HS-27A (cell line): ENCODE results near the gene SHANK1.
"Not testable (repeated sequence)": the region's sequence is repeated elsewhere in the genome, so short reads cannot be mapped to it uniquely, and the experiment has no call there.

Source experiments
- DNase-seq: peaks from one replicate; pipeline ENCODE4 v3.0.0-alpha.2; 2012; ENCODE audit warnings: low read depth, missing footprints

The SHANK1 gene

DNA sequence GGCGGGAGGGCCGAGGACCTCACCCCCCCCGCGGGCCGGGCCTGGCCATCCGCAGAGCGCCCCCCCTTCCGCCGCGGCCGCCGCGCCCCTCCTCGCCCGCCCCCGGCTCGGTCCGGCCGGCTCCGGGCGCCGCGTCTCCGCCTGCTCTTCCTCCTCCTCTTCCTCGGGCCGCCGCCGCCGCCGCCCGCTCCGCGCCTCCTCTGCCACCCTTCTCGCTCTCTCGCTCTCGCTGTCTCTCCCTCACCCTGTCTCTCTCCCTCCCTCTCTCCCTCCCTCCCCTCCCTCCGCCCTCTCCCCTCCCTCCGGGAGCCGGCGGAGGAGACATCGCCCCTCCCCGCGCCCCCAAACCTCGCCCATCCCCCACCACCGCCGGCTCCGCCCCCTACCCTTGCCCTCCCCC, at the start of gene SHANK1:
TSS of gene SHANK1 (minus strand) at position 237 of the 400 bp plus-strand sequence. CDS start 2,883 bp downstream, outside the sequence.
- DNase-seq: no peak

DNA sequence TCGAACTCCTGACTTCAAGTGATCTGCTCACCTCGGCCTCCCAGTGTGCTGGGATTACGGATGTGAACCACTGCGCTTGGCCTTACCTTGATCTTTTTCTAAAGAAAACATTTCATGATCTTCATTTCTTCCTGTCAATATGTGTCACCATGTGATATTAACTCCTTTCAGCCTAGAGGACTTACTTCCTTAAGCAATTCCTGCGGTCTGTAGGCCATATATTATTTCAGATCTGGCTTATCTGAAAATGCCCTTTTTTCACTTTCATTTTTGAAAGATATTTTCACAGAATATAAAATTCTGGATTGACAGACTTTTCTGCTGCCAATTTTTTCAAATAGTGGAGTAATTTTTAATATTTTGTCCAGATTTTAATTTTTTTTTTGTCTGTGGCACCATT, 48.7 kb upstream of the SHANK1 start:
- no peak for DNase-seq

DNA sequence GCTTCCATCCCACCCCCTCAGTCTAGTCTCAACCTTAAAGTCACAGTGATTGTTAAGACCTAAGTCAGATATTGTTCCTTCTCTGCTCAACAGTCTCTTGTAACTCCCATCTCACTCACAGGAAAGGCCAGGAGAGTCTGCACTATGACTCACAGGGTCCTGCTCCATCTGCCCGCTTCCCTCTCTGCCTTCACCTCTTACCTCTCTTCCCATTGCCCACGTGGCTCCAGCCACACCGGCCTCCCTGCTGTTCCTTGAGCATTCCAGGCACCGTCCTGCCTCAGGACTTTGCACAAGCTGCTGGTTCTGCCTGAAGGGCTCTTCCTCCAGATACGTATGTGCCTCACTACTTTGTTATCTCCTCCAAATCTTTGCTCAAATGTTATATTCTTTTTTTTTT, 47.7 kb upstream of the SHANK1 start:
- DNase-seq: not testable (repeated sequence)

DNA sequence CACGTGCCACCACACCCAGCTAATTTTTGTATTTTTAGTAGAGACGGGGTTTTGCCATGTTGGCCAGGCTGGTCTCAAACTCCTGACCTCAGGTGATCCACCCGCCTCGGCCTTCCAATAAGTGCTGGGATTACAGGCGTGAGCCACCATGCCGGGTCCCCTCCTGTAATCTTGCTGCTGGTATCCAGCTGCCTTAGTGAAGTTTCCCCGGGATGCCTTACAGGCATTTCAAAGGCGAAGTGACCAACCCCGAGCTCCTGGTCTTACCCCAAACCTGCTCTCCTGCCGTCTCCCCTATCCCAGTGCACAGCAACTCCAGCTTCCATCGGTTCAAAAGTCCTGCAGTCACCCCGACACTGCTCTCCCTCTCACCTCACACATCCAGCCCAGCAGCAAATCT, 47.1 kb upstream of the SHANK1 start:
- not testable (repeated sequence) for DNase-seq

DNA sequence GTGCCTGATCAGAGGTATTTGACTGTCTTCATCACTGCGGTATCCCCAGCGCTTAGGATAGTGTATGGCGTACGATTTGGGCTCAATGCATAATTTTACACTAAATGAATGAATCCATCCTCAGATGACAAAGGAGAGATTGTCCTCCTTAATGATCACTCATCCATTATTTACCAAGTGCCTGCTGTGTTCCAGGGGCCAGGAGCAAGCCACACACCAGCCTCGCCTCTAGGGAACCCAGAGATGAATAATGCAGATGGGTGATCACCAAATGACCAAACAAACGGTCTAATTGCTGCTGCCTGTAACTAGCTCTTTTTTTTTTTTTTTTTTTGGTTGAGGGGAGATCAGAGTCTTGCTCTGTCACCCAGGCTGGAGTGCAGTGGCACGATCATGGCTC, 44.8 kb upstream of the SHANK1 start:
- DNase-seq: no peak

DNA sequence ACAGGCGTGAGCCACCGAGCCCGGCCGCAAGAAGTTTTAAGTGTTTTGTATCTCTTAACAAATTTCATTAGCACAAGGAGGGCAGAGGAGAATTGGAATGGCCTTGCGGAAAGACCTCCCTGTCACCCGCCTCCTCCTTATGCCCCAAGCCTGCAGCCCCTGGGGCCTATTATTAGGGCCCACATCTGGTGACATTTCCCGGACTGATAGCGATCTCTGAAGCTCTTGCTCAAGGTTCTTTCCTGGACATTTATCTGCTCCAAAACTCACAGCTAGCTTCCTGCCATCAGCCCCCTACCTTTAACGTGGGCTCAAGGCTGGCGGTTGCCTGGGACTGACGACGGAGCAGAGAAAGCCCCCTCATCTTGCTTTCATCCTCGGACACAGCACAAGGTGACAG, 43.9 kb upstream of the SHANK1 start:
- DNase-seq: not testable (repeated sequence)

DNA sequence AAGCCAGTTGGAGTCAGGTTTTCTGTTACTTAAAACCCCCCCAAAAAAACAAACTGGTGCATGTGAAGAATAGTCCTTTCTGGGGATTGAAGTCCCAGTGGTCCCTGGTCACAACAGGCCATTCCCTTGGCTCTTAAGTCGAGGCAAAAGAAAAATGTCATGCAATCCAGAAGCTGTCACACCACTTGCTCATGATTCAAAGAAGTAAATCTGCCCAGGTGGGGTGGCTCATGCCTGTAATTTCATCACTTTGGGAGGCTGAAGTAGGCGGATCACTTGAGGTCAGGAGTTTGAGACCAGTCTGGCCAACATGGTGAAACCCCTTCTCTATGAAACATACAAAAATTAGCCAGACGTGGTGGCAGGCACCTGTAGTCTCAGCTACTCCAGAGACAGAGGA, 41.9 kb upstream of the SHANK1 start:
- not testable (repeated sequence) for DNase-seq

DNA sequence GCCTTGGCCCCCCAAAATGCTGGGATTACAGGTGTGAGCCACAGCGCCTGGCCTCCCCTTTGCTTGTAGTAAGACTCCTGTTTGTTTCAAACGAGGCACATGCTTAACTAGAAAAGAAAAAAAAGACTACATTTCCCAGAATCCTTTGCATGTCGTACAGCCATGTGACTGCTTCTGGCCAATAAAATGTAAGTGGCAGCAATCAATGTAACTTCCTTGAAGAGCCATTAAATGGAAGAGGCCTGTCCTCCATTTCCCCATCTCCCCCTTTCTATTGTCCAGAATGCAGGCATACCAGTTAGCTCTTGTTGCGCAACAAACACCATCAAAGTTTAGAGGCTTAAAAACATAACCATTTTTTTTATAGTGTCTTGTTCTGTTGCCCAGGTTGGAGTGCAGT, 40.3 kb upstream of the SHANK1 start:
- DNase-seq: no peak

DNA sequence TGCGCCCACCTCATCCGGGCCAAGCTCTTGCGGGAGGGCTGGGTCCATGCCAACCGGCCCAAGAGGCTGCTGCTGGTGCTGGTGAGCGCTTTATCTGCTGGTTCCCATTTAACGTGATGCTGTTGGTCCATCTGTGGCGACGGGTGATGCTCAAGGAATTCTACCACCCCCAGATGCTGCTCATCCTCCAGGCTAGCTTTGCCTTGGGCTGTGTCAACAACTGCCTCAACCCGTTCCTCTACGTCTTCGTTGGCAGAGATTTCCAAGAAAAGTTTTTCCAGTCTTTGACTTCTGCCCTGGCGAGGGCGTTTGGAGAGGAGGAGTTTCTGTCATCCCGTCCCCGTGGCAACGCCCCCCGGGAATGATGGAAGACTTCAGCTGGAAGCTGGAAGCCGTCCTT, 39.5 kb upstream of the SHANK1 start:
- not testable (repeated sequence) for DNase-seq

DNA sequence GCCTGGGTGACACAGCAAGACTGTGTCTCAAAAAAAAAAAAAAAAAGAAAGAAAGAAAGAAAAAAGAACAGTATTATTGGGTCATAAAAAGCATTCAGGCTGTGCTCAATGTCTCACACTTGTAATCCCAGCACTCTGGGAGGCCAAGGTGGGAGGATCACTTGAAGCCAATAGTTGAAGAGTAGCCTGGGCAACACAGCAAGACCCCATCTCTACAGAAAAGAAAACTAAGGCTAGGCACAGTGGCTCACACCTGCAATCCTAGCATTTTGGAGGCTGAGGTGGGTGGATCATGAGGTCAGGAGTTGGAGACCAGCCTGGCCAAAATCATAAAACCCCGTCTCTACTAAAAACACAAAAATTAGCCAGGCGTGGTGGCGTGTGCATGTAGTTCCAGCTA, 38.0 kb upstream of the SHANK1 start:
- DNase-seq: not testable (repeated sequence)

DNA sequence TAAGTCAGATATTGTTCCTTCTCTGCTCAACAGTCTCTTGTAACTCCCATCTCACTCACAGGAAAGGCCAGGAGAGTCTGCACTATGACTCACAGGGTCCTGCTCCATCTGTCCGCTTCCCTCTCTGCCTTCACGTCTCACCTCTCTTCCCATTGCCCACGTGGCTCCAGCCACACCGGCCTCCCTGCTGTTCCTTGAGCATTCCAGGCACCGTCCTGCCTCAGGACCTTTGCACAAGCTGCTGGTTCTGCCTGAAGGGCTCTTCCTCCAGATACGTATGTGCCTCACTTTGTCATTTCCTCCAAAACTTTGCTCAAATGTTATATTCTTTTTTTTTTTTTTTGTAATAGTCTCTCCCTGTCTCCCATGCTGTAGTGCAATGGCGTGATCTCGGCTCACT, 36.6 kb upstream of the SHANK1 start:
- not testable (repeated sequence) for DNase-seq

DNA sequence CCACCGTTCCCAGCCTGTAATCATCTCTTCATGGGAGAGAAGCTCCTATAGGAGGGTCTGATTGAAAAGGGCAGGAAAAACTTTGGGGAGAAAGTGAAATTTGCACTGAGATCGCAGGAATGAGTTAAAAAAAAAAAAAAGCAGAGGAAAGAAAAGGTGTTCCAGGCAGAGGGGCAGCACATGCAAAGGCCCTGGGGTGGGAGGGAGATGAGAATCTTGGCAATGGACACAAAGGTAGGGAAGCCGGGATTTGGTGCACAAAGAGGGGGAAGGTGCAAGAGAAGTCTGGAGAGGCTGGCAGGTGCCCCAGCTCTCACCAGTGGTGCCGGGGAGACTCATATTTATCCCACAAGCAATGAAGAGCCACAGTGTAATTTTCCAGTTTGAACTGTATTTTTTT, 34.3 kb upstream of the SHANK1 start:
- no peak for DNase-seq

DNA sequence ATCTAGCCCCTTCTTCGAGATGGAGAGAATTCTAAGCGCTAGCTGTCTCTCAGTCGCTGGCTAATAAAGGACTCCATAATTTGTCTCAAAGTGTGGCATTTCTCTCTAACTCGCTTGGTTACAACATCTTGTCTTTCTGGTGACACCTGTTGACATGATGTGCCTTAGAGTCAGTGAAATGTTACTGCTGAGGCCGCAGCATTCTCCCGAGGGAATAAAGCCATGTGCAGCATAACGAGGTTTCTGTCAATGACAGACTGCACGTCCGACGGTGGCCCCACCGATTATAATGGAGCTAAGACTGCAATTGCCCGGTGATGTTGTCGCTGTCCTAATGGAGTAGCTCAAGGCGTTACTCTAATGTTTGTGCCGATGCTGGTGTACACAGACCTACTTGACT, 30.4 kb upstream of the SHANK1 start:
- DNase-seq: no peak

DNA sequence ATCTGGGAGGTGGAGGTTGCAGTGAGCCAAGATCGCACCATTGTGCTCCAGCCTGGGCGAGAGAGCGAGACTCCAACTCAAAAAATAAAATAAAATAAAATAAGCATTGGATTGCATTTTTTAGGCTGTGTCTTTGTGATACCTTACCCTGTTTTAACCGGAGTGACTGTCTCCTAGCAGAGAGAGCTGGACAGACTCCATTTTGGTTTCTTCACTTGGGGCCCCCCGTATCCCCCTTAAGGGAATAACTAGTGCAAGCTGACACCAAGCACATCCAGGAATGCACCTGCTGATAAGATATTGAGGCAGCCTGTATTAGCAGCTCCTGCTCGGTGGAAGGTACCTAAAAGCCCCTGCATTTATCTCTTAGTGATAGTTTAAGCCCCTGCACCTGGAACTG, 29.9 kb upstream of the SHANK1 start:
- DNase-seq: no peak

DNA sequence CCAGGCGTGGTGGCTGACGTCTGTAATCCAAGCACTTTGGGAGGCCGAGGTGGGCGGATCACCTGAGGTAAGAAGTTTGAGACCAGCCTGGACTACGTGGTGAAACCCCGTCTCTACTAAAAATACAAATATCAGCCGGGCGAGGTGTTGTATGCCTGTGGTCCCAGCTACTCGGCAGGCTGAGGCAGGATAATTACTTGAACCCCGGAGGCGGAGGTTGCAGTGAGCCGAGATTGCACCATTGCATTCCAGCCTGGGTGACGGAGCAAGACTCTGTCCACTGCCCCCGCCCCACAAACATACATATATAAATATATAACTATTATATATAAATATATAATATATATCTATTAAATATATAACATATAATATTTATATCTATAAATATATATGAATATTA, 27.5 kb upstream of the SHANK1 start:
- not testable (repeated sequence) for DNase-seq

DNA sequence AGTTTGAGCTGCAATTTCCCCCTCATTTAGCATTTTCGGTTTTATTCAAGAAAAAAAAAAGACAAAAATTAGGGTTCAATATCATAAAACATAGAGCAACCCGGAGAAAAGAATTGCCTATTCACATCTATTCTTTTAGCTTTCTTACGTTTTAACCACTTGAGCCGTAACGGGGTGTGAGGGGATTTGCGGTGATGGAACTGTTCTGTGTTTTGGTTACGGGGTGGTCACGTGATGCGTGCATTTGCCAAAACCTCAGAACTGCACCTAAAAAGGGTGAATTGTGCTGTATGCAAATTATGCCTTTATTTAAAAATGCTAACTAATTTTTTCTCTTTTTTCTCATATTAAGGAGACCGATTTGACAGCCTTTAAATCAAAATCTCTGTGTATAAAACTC, 25.6 kb upstream of the SHANK1 start:
- DNase-seq: no peak

DNA sequence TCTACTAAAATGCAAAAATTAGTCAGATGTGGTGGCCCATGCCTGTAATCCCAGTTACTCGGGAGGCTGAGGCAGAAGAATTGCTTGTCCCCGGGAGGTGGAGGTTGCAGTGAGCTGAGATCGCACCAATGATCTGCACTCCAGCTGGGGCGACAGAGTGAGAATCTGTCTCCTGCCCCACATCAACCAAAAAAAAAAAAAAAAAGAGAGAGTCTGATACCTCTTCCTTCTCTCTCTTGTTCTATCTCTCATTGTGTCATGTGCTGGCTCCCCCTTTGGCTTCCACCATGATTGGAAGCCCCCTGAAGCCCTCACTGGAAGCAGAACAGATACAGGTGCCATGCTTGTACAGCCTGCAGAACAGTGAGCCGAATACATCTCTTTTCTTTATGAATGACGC, 23.9 kb upstream of the SHANK1 start:
- no peak for DNase-seq

DNA sequence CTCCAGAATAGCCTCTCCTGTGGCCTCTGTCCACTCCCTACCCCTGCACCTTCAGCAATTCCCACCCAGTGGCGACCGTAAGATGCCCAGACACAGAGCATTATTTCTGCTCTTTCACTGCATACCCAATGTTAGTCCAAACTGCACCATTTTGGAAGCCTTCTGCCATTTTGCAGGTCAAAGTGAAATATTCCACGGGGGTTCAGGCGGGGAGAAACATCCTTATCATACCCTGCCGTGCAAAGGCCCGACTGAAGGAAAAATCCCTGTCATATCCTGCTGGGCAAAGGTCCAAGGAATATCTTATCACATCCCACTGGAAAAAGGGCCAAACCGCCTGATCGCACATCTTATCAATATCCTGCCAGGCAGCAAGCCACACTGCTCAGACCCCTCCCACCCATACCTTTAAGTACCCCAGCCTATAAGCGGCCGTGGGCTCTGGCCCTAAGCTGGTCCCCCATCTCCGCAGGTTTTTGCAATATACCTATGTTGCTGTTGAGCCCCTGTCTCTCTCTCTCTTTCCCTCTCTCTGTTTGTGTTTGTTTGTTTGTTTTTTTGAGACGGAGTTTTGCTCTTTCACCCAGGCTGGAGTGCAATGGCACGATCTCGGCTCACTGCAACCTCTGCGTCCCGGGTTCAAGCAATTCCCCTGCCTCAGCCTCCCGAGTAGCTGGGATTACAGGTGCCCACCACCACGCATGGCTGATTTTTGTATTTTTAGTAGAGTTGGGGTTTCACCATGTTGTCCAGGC, 21.8 kb upstream of the SHANK1 start:
- no peak for DNase-seq

DNA sequence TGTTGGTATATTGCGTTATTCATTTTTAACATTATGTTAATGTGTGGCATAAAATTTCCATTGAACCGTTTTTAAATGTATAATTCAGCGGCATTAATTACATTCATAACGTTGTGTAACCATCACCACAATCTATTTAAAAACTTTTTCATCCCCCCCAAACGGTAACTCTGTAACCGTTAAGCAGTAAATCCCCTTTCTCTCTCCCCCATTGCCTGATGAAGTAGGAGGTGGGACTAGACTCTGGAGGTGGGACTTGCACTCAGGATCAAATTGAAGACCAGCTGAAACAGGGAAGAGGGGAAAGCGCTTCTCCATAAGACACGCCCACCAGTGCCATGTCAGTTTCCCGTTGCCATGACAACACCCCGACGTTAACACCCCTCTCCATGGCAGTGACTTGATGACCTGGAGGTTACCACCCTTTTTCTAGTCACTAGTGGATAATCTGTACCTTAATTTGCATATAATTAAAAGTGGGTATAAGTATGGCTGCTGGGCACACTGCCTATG, 20.4 kb upstream of the SHANK1 start:
- DNase-seq: no peak

DNA sequence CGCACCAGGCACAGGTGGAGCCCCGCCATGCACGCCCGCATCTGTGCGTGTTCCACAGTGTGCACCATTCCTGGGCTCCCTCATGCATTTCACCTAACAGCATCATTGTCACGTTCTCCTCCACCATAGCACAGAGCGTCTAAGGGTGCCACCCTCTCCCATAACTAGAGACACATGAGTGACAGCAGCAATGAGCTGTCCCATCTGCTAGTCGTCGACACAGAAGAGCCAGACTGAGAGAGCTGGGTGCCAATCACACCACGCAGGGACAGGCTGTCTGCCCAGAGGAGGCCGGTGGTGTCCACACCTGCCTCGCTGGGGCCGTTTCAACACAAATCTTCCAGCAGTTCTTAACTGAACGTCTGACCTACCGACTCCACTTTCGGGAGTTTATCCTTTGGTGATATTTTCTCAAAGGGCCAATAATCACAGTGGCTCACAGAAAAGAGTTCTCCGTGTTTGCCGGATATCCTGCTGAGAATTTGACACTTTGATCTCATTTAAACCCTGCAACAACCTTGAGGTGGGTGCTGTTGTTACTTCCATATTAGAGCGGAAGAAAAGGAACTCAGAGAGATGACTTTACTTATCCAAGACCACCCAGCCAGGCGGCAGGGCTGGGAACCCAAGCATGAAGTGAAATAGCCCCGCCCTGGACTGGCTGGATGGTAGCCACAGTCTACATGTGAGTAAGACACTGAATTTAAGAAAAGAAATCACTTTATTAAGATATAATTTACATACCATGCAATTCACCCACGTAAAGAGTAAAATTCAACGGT, 19.7 kb upstream of the SHANK1 start:
- DNase-seq: no peak

DNA sequence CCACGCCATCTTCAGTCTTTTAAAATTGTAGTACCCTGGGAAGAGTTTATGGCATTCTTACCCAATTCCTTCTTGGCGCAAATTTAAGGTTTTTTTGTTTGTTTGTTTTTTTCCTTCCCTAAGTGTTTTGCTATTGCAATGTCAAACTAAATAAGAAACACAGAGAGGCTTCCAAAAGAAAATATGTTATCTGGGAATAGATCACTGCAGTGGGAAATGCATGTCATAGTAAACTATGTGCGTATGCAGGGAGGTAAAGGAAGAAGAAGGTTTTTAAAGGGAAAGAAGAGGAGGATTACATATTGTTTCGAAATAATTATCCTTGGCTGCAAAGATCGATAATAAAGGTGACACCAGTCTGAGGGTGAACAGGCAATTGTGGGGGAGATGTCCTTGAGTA, 16.7 kb upstream of the SHANK1 start:
- no peak for DNase-seq

DNA sequence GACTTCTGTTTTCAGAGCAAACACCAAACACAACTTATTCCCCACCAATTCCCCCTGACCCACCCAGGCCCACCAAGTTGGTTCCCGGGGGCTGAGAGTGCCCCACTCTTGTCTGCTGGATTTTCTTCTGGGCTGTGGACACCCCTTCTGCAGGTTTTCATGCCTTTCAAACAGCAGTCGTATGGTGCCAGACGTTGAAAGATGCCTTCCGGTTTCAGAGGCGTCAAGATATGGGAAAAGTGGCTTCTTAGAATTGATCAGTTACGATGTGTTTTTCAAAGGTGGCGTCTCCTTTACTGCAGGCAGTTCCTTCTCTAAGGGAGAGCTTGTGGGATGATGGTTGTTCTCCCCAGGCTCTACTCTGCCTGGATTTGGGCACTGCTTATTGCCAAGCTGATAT, 16.3 kb upstream of the SHANK1 start:
- no peak for DNase-seq

DNA sequence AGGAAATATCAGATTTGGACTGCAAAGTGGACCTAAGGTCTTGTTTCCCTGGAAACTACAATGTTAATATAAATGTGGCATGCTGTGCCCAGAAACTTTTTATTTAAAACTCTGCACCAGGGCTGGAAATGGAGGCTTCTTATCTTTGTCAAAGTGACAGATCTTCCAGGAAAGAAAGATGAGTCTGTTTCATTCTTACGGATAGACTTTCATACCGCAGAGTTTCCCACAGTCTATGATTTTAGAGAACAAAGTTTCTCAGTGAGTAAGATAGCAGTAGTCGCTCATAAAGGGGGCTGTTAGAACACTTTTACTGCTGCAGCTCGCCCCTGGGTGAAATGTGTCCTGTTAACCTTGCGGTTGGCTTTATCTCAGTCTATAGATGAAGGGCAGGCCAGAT, 10.3 kb upstream of the SHANK1 start:
- DNase-seq: no peak
